WTC11 (cell line): ENCODE measurements around the gene KRTAP6-2. TPM values are rescaled to one million over a fixed set of nuclear protein-coding genes. Genes with fewer than 3 reads are reported as not detected.

Source experiments
- FOXP1 ChIP-seq: sonication (generic); formaldehyde crosslinking; IDR thresholded peaks from 2 replicates; pipeline ENCODE4 v1.8.0; 2022; ENCODE audit warnings: missing genetic modification reagents, mild to moderate bottlenecking, moderate library complexity, borderline replicate concordance
- NFYB ChIP-seq: sonication (generic); formaldehyde crosslinking; conservative IDR thresholded peaks from 2 replicates; pipeline ENCODE4 v1.8.0; 2022; ENCODE audit warnings: low read depth, missing genetic modification reagents
- SMAD3 ChIP-seq: sonication (generic); formaldehyde crosslinking; IDR thresholded peaks from 2 replicates; pipeline ENCODE4 v1.8.0; 2022; ENCODE audit warnings: missing genetic modification reagents, mild to moderate bottlenecking, borderline replicate concordance
- total RNA-seq: library from RNA; stranded (reverse); gene quantifications from 3 replicates; pipeline ENCODE4 v1.2.3, GENCODE V29; 2021
- TF ChIP-seq, protein P1 (sequence below): fragments of 250-450 bp; sonication (Bioruptor Pico); IDR thresholded peaks from 2 replicates; pipeline ENCODE4 v1.8.0; 2021; ENCODE audit warnings: mild to moderate bottlenecking
- TF ChIP-seq, protein P2 (sequence below): sonication (generic); formaldehyde crosslinking; IDR thresholded peaks from 2 replicates; pipeline ENCODE4 v1.8.0; 2023; ENCODE audit warnings: missing genetic modification reagents
- TF ChIP-seq, protein P3 (sequence below): sonication (generic); formaldehyde crosslinking; IDR thresholded peaks from 2 replicates; pipeline ENCODE4 v1.8.1; 2022; ENCODE audit warnings: mild to moderate bottlenecking, missing genetic modification reagents, moderate library complexity, borderline replicate concordance
- TF ChIP-seq, protein P4 (sequence below): sonication (generic); formaldehyde crosslinking; IDR thresholded peaks from 2 replicates; pipeline ENCODE4 v1.8.1; 2023; ENCODE audit warnings: mild to moderate bottlenecking, missing genetic modification reagents, moderate library complexity

The KRTAP6-2 gene
- total RNA-seq, 1 experiment from 2014 or later: not detected

DNA sequence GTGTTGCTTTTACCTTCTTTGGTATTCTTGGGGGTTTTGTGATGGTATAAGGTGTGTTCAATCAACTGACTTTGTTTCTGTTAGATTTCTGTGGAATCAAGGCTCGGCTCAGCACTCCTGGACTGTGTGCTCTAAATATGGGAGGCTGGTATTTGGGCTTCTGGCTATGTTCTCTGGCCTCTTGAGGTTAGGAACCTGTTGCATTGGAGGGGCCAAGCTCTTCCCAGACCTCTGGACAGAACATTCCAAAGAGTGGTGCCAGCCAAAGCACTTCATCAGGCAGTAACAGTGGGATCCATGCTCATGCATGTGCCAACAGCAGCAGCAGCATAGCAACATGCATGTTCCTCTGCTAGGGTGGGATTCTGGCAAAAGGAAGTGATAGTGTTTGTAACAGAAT, 45.9 kb downstream of the KRTAP6-2 start (continued):
- no peak for TF ChIP-seq FOXP1 (CRISPR knock-in tag)
- TF ChIP-seq, protein P1, sequence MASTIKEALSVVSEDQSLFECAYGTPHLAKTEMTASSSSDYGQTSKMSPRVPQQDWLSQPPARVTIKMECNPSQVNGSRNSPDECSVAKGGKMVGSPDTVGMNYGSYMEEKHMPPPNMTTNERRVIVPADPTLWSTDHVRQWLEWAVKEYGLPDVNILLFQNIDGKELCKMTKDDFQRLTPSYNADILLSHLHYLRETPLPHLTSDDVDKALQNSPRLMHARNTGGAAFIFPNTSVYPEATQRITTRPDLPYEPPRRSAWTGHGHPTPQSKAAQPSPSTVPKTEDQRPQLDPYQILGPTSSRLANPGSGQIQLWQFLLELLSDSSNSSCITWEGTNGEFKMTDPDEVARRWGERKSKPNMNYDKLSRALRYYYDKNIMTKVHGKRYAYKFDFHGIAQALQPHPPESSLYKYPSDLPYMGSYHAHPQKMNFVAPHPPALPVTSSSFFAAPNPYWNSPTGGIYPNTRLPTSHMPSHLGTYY: no peak
- TF ChIP-seq, protein P2, sequence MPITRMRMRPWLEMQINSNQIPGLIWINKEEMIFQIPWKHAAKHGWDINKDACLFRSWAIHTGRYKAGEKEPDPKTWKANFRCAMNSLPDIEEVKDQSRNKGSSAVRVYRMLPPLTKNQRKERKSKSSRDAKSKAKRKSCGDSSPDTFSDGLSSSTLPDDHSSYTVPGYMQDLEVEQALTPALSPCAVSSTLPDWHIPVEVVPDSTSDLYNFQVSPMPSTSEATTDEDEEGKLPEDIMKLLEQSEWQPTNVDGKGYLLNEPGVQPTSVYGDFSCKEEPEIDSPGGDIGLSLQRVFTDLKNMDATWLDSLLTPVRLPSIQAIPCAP (CRISPR knock-in tag): no peak
- TF ChIP-seq, protein P3, sequence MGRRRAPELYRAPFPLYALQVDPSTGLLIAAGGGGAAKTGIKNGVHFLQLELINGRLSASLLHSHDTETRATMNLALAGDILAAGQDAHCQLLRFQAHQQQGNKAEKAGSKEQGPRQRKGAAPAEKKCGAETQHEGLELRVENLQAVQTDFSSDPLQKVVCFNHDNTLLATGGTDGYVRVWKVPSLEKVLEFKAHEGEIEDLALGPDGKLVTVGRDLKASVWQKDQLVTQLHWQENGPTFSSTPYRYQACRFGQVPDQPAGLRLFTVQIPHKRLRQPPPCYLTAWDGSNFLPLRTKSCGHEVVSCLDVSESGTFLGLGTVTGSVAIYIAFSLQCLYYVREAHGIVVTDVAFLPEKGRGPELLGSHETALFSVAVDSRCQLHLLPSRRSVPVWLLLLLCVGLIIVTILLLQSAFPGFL (CRISPR knock-in tag): no peak
- TF ChIP-seq NFYB (CRISPR knock-in tag): no peak
- TF ChIP-seq, protein P4, sequence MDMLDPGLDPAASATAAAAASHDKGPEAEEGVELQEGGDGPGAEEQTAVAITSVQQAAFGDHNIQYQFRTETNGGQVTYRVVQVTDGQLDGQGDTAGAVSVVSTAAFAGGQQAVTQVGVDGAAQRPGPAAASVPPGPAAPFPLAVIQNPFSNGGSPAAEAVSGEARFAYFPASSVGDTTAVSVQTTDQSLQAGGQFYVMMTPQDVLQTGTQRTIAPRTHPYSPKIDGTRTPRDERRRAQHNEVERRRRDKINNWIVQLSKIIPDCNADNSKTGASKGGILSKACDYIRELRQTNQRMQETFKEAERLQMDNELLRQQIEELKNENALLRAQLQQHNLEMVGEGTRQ (CRISPR knock-in tag): no peak
- TF ChIP-seq SMAD3: no peak

Other genes with a start within 250 kb of the KRTAP6-2 start
- not detected in 3 replicates for gene KRTAP13-2, start 226.6 kb downstream of the KRTAP6-2 start, total RNA-seq
- not detected in 3 replicates for gene KRTAP13-1, start 202.9 kb downstream of the KRTAP6-2 start, total RNA-seq
- not detected in 3 replicates for gene KRTAP13-3, start 173.0 kb downstream of the KRTAP6-2 start, total RNA-seq
- 0.32 TPM in 1 of 3 replicates, not detected in the others for gene KRTAP13-4, start 168.7 kb downstream of the KRTAP6-2 start, total RNA-seq
- gene KRTAP15-1, start 158.6 kb downstream of the KRTAP6-2 start, total RNA-seq: not detected in 3 replicates
- not detected in 3 replicates for gene KRTAP19-1, start 118.5 kb downstream of the KRTAP6-2 start, total RNA-seq
- gene KRTAP19-2, start 111.5 kb downstream of the KRTAP6-2 start, total RNA-seq: not detected in 3 replicates
- gene KRTAP19-3, start 106.9 kb downstream of the KRTAP6-2 start, total RNA-seq: not detected in 3 replicates
- gene KRTAP19-4, start 101.7 kb downstream of the KRTAP6-2 start, total RNA-seq: not detected in 3 replicates
- gene KRTAP19-5, start 96.8 kb downstream of the KRTAP6-2 start, total RNA-seq: not detected in 3 replicates
- gene KRTAP19-6, start 57.0 kb downstream of the KRTAP6-2 start, total RNA-seq: not detected in 3 replicates
- not detected in 3 replicates for gene KRTAP19-7, start 37.6 kb downstream of the KRTAP6-2 start, total RNA-seq
- gene KRTAP22-2, start 8.5 kb downstream of the KRTAP6-2 start, total RNA-seq: not detected in 3 replicates
- gene KRTAP6-3, start 6.5 kb downstream of the KRTAP6-2 start, total RNA-seq: not detected in 3 replicates
- not detected in 3 replicates for gene KRTAP22-1, start 2.2 kb upstream of the KRTAP6-2 start, total RNA-seq
- gene KRTAP6-1, start 15.0 kb upstream of the KRTAP6-2 start, total RNA-seq: not detected in 3 replicates
- gene KRTAP20-1, start 17.5 kb upstream of the KRTAP6-2 start, total RNA-seq: not detected in 3 replicates
- not detected in 3 replicates for gene KRTAP20-4, start 21.7 kb upstream of the KRTAP6-2 start, total RNA-seq
- gene KRTAP20-2, start 36.3 kb upstream of the KRTAP6-2 start, total RNA-seq: not detected in 3 replicates
- not detected in 3 replicates for gene KRTAP20-3, start 44.0 kb upstream of the KRTAP6-2 start, total RNA-seq
- gene KRTAP21-3, start 119.9 kb upstream of the KRTAP6-2 start, total RNA-seq: not detected in 3 replicates
- not detected in 3 replicates for gene KRTAP21-2, start 148.4 kb upstream of the KRTAP6-2 start, total RNA-seq
- gene KRTAP21-1, start 156.5 kb upstream of the KRTAP6-2 start, total RNA-seq: not detected in 3 replicates
- gene KRTAP8-1, start 214.4 kb upstream of the KRTAP6-2 start, total RNA-seq: not detected in 3 replicates
- not detected in 3 replicates for gene KRTAP7-1, start 230.9 kb upstream of the KRTAP6-2 start, total RNA-seq